Measurements from ENCODE around the gene FKBP11. TPM values are rescaled to one million over a fixed set of nuclear protein-coding genes. Genes with fewer than 3 reads are reported as not detected.

FKBP11 gene
- total RNA-seq, 1 experiment from 2014 or later = 83.2 TPM

GRCh38 chr12:48946205-48946604 is 20.9 kb upstream of the FKBP11 start:
- CTCF ChIA-PET = interaction anchor here (1.9 to 2.2 kb wide), 2 partner anchors 21 to 42 kb away, joined by 3 to 5 read pairs; partner anchors contain the start of gene FKBP11
- H3K4me1 Mint-ChIP-seq (ENCODE audit: low read depth, unreplicated experiment) = peaks cover 7% of the 10 kb centered on the region
- Histone ChIP-seq H3K4me3 (ENCODE audit: low read depth, low read length) (no peak overlapping the region), H3K36me3 (ENCODE audit: control insufficient read depth, insufficient read depth, low read length) (no peaks in the 10 kb centered on the region; the same call in 1 of the 2 replicates), H3K27me3 (replicated peaks; ENCODE audit: control insufficient read depth, insufficient read depth, low read length) (no peaks in the 10 kb centered on the region), H3K9me3 (no peaks in the 10 kb centered on the region), H3K4me1 (no peaks in the 10 kb centered on the region)
- H3K27me3 Mint-ChIP-seq (ENCODE audit: insufficient read depth, unreplicated experiment) = no peaks in the 10 kb centered on the region
- no peak overlapping the region for H3K27ac Mint-ChIP-seq (ENCODE audit: unreplicated experiment)
- no TSS peak for BruUV-seq (replicated peaks)
- H3K4me3 Mint-ChIP-seq (ENCODE audit: unreplicated experiment) = no peak overlapping the region
- intact Hi-C loops (cut with micrococcal nuclease; ENCODE audit: unreplicated experiment) = no loop called here
- no peaks in the 10 kb centered on the region for H3K9me3 Mint-ChIP-seq (ENCODE audit: unreplicated experiment)
- POLR2A ChIA-PET = no interaction called here
- TF ChIP-seq CTCF (IDR thresholded peaks at IDR 0.05; ENCODE audit: insufficient read depth in 1 of 2, low read depth in 1 of 2, low read length in 1 of 2, severe bottlenecking in 1 of 2, unreplicated experiment in 1 of 2) = no peak
- DNase-seq = no peak
- H3K36me3 Mint-ChIP-seq (ENCODE audit: insufficient read depth, unreplicated experiment) = peaks cover 31% of the 10 kb centered on the region

- no peak overlapping the region for H3K27ac Mint-ChIP-seq (ENCODE audit: unreplicated experiment)
- CTCF ChIA-PET = no interaction called here
- TF ChIP-seq CTCF (IDR thresholded peaks at IDR 0.05; ENCODE audit: insufficient read depth in 1 of 2, low read depth in 1 of 2, low read length in 1 of 2, severe bottlenecking in 1 of 2, unreplicated experiment in 1 of 2) = no peak
Measured at GRCh38 chr12:48943221-48943620, 17.9 kb upstream of the FKBP11 start.

GRCh38 chr12:48940181-48940580 is 14.9 kb upstream of the FKBP11 start:
- Histone ChIP-seq H3K36me3 (ENCODE audit: control insufficient read depth, insufficient read depth, low read length) (no peaks in the 10 kb centered on the region; the same call in 1 of the 2 replicates), H3K4me3 (ENCODE audit: low read depth, low read length) (no peak overlapping the region), H3K4me1 (no peaks in the 10 kb centered on the region), H3K27me3 (replicated peaks; ENCODE audit: control insufficient read depth, insufficient read depth, low read length) (no peaks in the 10 kb centered on the region), H3K9me3 (no peaks in the 10 kb centered on the region)
- H3K4me1 Mint-ChIP-seq (ENCODE audit: low read depth, unreplicated experiment) = no peaks in the 10 kb centered on the region
- no peaks in the 10 kb centered on the region for H3K9me3 Mint-ChIP-seq (ENCODE audit: unreplicated experiment)
- no peak for TF ChIP-seq CTCF (IDR thresholded peaks at IDR 0.05; ENCODE audit: insufficient read depth in 1 of 2, low read depth in 1 of 2, low read length in 1 of 2, severe bottlenecking in 1 of 2, unreplicated experiment in 1 of 2)
- intact Hi-C loops (cut with micrococcal nuclease; ENCODE audit: unreplicated experiment) = no loop called here
- DNase-seq = no peak
- POLR2A ChIA-PET = no interaction called here
- H3K27me3 Mint-ChIP-seq (ENCODE audit: insufficient read depth, unreplicated experiment) = no peaks in the 10 kb centered on the region
- CTCF ChIA-PET = interaction anchor here (1.0 to 1.3 kb wide), 3 partner anchors 15 to 87 kb away, joined by 3 to 4 read pairs (median 3); partner anchors contain the start of gene ARF3
- H3K4me3 Mint-ChIP-seq (ENCODE audit: unreplicated experiment) = no peak overlapping the region
- H3K27ac Mint-ChIP-seq (ENCODE audit: unreplicated experiment) = no peak overlapping the region
- peaks cover 53% of the 10 kb centered on the region for H3K36me3 Mint-ChIP-seq (ENCODE audit: insufficient read depth, unreplicated experiment)
- BruUV-seq (replicated peaks) = no TSS peak

More at GRCh38 chr12:48943221-48943620, 17.9 kb upstream of the FKBP11 start:
- Mint-ChIP-seq H3K9me3 (ENCODE audit: unreplicated experiment) (no peaks in the 10 kb centered on the region), H3K36me3 (ENCODE audit: insufficient read depth, unreplicated experiment) (peaks cover 42% of the 10 kb centered on the region), H3K4me3 (ENCODE audit: unreplicated experiment) (no peak overlapping the region), H3K27me3 (ENCODE audit: insufficient read depth, unreplicated experiment) (no peaks in the 10 kb centered on the region), H3K4me1 (ENCODE audit: low read depth, unreplicated experiment) (peaks cover 7% of the 10 kb centered on the region)
- Histone ChIP-seq H3K27me3 (replicated peaks; ENCODE audit: control insufficient read depth, insufficient read depth, low read length) (no peaks in the 10 kb centered on the region), H3K4me3 (ENCODE audit: low read depth, low read length) (no peak overlapping the region), H3K4me1 (no peaks in the 10 kb centered on the region), H3K9me3 (no peaks in the 10 kb centered on the region), H3K36me3 (ENCODE audit: control insufficient read depth, insufficient read depth, low read length) (no peaks in the 10 kb centered on the region; the same call in 1 of the 2 replicates)
- POLR2A ChIA-PET = no interaction called here
- DNase-seq = no peak
- intact Hi-C loops (cut with micrococcal nuclease; ENCODE audit: unreplicated experiment) = no loop called here
- no TSS peak for BruUV-seq (replicated peaks)
